Keratinocyte (primary cell): ENCODE results near the gene OTX2. TPM values are rescaled to one million over a fixed set of nuclear protein-coding genes. Genes with fewer than 3 reads are reported as not detected.

ENCODE experiments used
- DNase-seq: peaks from one replicate; pipeline ENCODE4 v3.0.0-alpha.2; 2011; ENCODE audit warnings: low read depth, missing footprints, low spot score
- FAIRE-seq: peaks from 2 replicates; lab custom pipeline; 2011; peaks lifted over from hg19 to GRCh38; lab: Jason Lieb, UNC
- H2AFZ ChIP-seq: 2 replicates; pipeline ENCODE4 v1.6.0; 2012; ENCODE audit warnings: low read length, control low read depth, inconsistent platforms; ENCODE audit not compliant: control insufficient read depth
- H3K27ac ChIP-seq: 2 replicates; pipeline ENCODE4 v1.5.1; 2011; ENCODE audit warnings: low read length; ENCODE audit not compliant: control insufficient read depth, insufficient read depth
- H3K27me3 ChIP-seq: 3 replicates; pipeline ENCODE4 v1.6.0; 2011; ENCODE audit warnings: low read length; ENCODE audit not compliant: control insufficient read depth, insufficient read depth; ENCODE audit errors: extremely low read depth
- H3K36me3 ChIP-seq, 2 experiments: 2 replicates in 1 of 2; 3 replicates in 1 of 2; pipeline ENCODE4 v1.5.1; 2011; ENCODE audit warnings: low read length in 2 of 2, mild to moderate bottlenecking in 1 of 2; ENCODE audit not compliant: control insufficient read depth in 2 of 2, insufficient read depth in 2 of 2; ENCODE audit errors: extremely low read depth in 1 of 2
- H3K4me1 ChIP-seq: 3 replicates; pipeline ENCODE4 v1.5.1; 2011; ENCODE audit warnings: low read length; ENCODE audit not compliant: control insufficient read depth, insufficient read depth; ENCODE audit errors: extremely low read depth
- H3K4me2 ChIP-seq: 3 replicates; pipeline ENCODE4 v1.6.0; 2011; ENCODE audit warnings: low read depth, low read length; ENCODE audit not compliant: control insufficient read depth, insufficient read depth; ENCODE audit errors: extremely low read depth
- H3K4me3 ChIP-seq, 3 experiments: fragments of 200-600 bp in 1 of 3; sonication (generic) in 1 of 3; 2 replicates in 2 of 3; 3 replicates in 1 of 3; pipeline ENCODE4 v1.5.1; 2011 to 2016; ENCODE audit warnings: low read length in 3 of 3, mild to moderate bottlenecking in 3 of 3, control low read depth in 2 of 3, inconsistent platforms in 1 of 3, low read depth in 1 of 3, mixed read lengths in 1 of 3, mixed run types in 1 of 3, moderate library complexity in 1 of 3; ENCODE audit not compliant: control insufficient read depth in 2 of 3, insufficient read depth in 2 of 3; ENCODE audit errors: extremely low read depth in 1 of 3
- H3K79me2 ChIP-seq: 2 replicates; pipeline ENCODE4 v1.6.0; 2012; ENCODE audit warnings: low read length; ENCODE audit not compliant: control insufficient read depth, insufficient read depth
- H3K9ac ChIP-seq: 3 replicates; pipeline ENCODE4 v1.6.0; 2011; ENCODE audit warnings: low read length; ENCODE audit not compliant: control insufficient read depth, insufficient read depth; ENCODE audit errors: extremely low read depth
- H3K9me1 ChIP-seq: 3 replicates; pipeline ENCODE4 v1.6.0; 2011; ENCODE audit warnings: low read length; ENCODE audit not compliant: control insufficient read depth, insufficient read depth; ENCODE audit errors: extremely low read depth
- H3K9me3 ChIP-seq: 2 replicates; pipeline ENCODE4 v1.5.1; 2012; ENCODE audit warnings: low read depth, low read length; ENCODE audit not compliant: control insufficient read depth
- H4K20me1 ChIP-seq: 3 replicates; pipeline ENCODE4 v1.6.0; 2011; ENCODE audit warnings: low read length; ENCODE audit not compliant: control insufficient read depth, insufficient read depth; ENCODE audit errors: extremely low read depth
- CTCF ChIP-seq, 3 experiments: IDR thresholded peaks in 1 of 3; conservative IDR thresholded peaks in 1 of 3; optimal IDR thresholded peaks in 1 of 3; 2 replicates in 2 of 3; 3 replicates in 1 of 3; pipeline versions ENCODE3 to v1.5.1; 2011; ENCODE audit warnings: low read length in 3 of 3, mild to moderate bottlenecking in 3 of 3, moderate library complexity in 2 of 3, control low read depth in 1 of 3, inconsistent platforms in 1 of 3; ENCODE audit not compliant: insufficient read depth in 2 of 3; ENCODE audit errors: extremely low read depth in 1 of 3
- EZH2 ChIP-seq: IDR thresholded peaks from one replicate; pipeline ENCODE4 v1.6.1; 2012; ENCODE audit warnings: inconsistent platforms, mild to moderate bottlenecking, low read length, moderate library complexity
- dilution Hi-C: fragments of 300-500 bp; cut with MboI; formaldehyde crosslinking; loops from one replicate; pipeline ENCODE4 v1.7.0; 2020; ENCODE audit warnings: low sequenced_read_pairs; ENCODE audit not compliant: extremely low pct_ligation_motif_present
- polyA plus RNA-seq, 5 experiments: library from polyadenylated mRNA; depleted of rRNA in 3 of 5; stranded (reverse) in 3 of 5; stranded (forward) in 1 of 5; unstranded in 1 of 5; fragments of >200 nt; gene quantifications; 1 replicate in 1 of 5; 2 replicates in 3 of 5; 3 replicates in 1 of 5; pipeline versions ENCODE4 v1.2.1 to v1.2.3, GENCODE V29; 2011 to 2012; ENCODE audit warnings: missing spikeins in 2 of 5, low read depth in 1 of 5, low replicate concordance in 1 of 5

Gene OTX2
- polyA plus RNA-seq, 1 donor (not counting 4 experiments of a cell fraction or from before 2014, with no cell fraction given): not detected

DNA sequence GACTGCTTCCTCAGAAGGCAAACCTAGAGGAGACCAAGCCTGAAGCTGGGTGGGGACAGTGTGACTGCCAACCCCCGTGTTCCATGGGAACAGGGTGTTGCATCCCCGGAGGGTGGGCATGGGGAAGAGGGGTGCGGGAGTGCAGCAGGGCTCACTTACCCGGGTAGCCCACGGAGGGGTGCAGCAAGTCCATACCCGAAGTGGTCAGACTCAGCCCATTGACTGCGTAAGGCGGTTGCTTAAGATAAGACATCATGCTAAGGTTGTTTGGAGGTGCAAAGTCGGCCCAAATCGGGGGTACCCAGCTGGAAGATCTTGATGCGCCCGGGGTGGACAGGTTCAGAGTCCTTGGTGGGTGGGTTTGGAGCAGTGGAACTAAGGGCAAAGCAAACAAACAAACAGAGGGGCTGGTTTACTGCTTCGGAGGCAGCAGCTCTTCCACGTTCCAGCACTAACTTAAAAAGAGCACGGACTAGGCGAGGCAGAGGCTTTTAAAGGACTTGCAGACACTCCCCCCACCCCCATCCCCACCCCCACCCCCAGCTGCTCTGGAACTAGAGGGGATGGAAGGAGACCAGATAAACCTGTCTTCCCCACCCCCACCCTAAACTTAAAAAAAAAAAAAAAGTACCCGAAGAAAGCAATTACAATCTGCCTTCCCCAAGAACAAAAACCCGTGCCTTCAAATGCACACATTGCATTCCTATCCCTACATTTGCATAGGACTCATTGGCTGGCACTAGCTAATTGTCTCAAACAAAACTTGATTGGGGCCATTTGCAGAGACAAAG is 4.9 kb downstream of the OTX2 start:
- H3K27me3 ChIP-seq: peaks cover 92% of the 10 kb centered on the region
- no peak overlapping the region for H2AFZ ChIP-seq
- no peak for DNase-seq
- H3K4me3 ChIP-seq: no peak overlapping the region
- H3K36me3 ChIP-seq: no peaks in the 10 kb centered on the region
- H3K27ac ChIP-seq: no peak overlapping the region
- no peaks in the 10 kb centered on the region for H3K4me1 ChIP-seq
- H3K4me2 ChIP-seq: no peak overlapping the region
- H3K9me3 ChIP-seq: peaks cover 4% of the 10 kb centered on the region
- H4K20me1 ChIP-seq: no peaks in the 10 kb centered on the region
- FAIRE-seq: no peak
- no peak overlapping the region for H3K9ac ChIP-seq
- H3K79me2 ChIP-seq: no peaks in the 10 kb centered on the region
- no peak for TF ChIP-seq EZH2
- no peak for TF ChIP-seq CTCF (optimal IDR thresholded peaks at IDR 0.05 in 1 of 3, IDR thresholded peaks at IDR 0.05 in 1 of 3, conservative IDR thresholded peaks at IDR 0.05 in 1 of 3; ENCODE audit: extremely low read depth in 1 of 3, insufficient read depth in 2 of 3, low read length in 3 of 3)
- dilution Hi-C loops: no loop called here
- no peaks in the 10 kb centered on the region for H3K9me1 ChIP-seq

GRCh38 chr14:56803816-56804535 is 6.3 kb downstream of the OTX2 start:
- Histone ChIP-seq H3K4me2 (no peak overlapping the region), H3K27me3 (peaks cover 88% of the 10 kb centered on the region), H3K36me3 (no peaks in the 10 kb centered on the region), H3K79me2 (no peaks in the 10 kb centered on the region), H3K4me1 (no peaks in the 10 kb centered on the region), H3K9me1 (no peaks in the 10 kb centered on the region), H3K9ac (no peak overlapping the region), H3K9me3 (no peaks in the 10 kb centered on the region), H3K4me3 (no peak overlapping the region), H2AFZ (no peak overlapping the region), H3K27ac (no peak overlapping the region), H4K20me1 (no peaks in the 10 kb centered on the region)
- TF ChIP-seq EZH2: peak; percentile 3
- TF ChIP-seq CTCF (optimal IDR thresholded peaks at IDR 0.05 in 1 of 3, IDR thresholded peaks at IDR 0.05 in 1 of 3, conservative IDR thresholded peaks at IDR 0.05 in 1 of 3; ENCODE audit: extremely low read depth in 1 of 3, insufficient read depth in 2 of 3, low read length in 3 of 3): no peak
- FAIRE-seq: no peak
- DNase-seq: no peak
- dilution Hi-C loops: no loop called here
